Stimulated activated CD4-positive, alpha-beta T cell treated with anti-CD3 and anti-CD28 coated beads, Interleukin-4, amount 100 ng/mL, for 48 hours (primary cell): Measurements from ENCODE around the gene SERINC1.
A peak's percentile ranks its signal among the peaks of the same experiment; 100 is the strongest.

Source experiments
- DNase-seq, 2 donors: peaks; one replicate each; pipeline ENCODE4 v3.0.0-alpha.2; 2020; ENCODE audit warnings: low read depth in 2 of 2

The SERINC1 gene

DNA sequence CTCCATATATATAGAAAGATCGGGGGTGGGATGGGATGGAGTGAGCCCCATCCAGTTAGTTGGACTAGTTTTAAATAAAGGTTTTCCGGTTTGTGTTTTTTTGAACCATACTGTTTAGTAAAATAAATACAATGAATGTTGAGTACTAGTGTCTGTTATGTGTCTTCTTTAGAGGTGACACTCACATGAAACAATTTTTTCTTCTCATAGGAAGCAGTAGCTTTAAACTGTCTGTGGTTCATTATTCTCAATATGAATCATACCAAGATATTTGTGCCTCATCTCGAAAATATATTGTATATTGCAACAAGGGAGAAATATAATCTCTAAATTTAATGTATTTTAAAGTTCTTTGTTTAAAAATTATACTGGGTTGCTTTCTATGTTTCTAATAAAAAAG is 38.8 kb downstream of the SERINC1 start:
- DNase-seq, result no peak

DNA sequence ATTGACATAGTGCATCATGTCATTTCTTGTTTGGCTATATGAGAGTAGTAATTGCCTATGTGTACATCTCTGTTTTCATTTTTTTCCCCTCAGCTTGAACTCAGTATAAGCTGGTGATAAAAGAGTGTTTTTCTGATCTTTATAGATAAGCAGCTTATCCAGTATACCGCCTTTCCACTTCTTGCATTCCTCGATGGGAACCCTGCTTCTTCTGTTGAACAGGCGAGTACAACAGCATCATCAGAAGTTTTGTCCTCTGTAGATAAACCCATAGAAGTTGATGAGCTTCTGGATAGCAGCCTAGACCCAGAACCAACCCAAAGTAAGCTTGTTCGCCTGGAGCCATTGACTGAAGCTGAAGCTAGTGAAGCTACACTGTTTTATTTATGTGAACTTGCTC is 39.8 kb downstream of the SERINC1 start:
- DNase-seq, result no peak

DNA sequence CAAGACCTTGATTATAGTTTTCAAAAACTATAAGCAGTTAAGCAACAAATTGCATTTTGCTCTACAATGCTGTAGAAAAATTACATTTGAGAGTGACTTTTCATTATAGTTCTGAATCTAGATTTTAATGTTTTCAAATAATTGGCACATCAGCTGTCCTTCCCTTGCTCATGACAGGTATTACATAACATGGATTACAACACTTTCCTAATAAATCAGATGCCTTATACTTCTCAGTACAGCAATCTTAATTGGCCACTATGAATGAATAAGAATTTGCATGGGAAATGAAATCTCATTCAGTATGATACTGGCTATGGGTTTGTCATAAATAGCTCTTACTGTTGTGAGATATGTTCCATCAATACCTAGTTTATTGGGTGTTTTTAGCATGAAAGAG is 42.3 kb downstream of the SERINC1 start:
- no peak for DNase-seq

DNA sequence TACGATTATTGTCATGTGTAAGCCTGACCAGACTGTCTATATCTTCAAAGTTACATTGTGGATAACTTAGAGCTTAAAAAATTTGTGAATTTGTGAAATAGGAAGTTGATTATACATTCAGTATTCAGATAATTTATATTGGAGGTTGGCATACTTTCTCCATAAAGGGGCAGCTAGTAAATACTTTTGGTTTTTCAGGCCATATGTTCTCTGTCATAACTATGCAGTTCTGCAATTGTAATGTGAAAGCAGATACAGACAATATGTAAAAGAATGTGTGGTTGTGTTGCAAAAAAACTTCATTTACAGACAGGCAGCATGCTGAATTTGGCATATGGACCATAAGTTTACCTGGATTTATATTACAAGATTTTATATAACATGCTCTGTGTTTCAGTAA is 42.8 kb downstream of the SERINC1 start:
- no peak for DNase-seq

DNA sequence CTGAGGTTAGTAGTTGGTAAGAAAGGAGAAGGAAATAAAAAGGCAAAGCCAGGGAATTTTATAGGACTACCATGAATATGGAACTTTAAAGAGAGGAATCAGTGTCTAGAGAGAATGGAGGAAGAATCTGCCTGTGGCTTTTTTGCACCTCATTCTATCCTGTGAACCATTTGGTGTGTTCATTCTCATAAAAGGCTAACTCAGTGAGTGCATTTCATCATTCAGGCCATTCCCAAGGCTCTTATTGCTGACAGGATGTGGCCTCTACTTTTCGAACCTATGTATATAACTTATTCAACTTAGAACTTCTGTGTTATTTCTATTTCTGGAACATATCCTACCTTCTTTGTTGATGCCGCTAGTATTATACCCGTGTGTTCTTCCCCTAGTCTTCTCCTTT is 45.0 kb downstream of the SERINC1 start:
- no peak for DNase-seq

DNA sequence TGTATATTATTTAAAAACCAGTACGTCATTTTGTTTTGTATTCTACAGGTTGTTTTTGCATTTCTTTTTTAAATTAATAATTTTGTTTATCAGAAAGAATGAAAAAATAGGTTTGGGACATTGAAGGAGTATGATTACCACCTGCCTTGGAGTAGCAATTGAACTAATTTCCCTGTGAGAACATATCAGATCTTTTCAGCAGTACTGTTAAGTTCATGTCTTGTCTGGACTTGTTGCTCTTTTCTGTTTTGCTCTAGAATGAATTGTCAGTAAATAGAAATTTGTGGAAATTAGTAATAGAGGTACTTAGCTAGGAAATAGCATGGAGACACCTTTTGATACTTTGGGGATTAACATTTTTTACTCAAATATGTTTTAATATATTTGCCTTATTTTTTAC is 47.9 kb downstream of the SERINC1 start:
- no peak for DNase-seq

DNA sequence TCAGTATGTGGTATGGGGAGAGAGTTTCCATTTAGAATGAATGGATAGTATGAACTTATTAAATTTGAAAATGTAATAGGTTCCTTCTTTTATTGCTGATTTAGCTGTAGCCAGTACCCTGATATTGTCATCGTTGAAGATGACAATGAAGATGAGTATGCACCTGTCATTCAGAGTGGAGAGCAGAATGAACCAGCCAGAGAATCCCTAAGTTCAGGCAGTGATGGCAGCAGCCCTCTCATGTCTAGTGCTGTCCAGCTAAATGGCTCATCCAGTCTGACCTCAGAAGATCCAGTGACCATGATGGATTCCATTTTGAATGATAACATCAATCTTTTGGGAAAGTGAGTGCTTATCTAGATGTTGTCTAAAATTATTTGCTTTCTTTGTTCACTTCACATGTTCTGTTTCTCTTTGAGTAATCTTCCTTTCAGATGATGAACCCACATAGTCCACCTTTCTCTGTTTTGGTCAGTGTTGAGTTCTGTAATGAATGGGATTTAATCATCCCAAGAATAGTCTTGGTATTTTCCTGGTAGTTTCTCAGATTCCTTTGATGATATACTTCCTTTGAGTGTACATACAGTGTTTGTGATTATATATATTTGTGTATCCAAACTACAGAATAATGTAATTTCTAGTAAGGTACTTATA is 48.9 kb downstream of the SERINC1 start:
- DNase-seq, result no peak

DNA sequence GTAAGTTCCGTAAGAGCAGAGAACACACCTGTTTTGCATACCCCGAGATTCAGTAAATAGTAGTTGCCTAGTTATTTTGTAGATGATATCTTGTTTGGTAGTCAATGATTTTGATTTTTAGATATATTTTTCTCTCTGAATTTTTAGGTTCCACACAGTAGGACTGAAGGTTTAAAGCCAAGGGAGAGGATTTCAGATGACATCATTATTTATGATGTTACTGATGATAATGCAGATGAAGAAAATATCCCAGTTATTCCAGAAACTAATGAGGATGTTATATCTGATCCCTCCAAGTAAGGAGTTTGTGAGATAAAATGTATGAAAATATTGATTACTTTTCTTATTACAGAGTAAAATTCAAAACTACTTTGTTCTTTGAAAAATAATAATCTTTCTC is 49.6 kb downstream of the SERINC1 start:
- DNase-seq, result no peak

DNA sequence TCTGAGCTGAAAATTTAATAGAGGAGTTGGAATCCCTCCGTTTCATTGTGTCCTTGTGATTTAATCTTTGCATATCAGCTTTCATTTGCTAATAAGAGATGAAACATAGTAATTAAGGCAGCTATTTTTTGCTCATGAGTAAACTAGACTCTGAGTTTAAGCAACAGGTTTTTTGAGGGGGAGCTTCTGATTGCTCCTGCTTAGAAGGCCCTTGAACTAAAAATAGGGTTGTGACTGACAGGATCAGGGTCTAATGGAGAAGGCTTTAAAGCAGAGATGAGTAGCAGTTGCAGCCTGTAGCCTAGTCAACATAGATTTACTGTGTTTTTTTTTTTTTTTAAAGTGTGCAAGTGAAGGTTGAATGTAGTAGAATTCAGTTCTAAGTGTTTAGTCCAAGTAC is 54.8 kb downstream of the SERINC1 start:
- DNase-seq, result no peak

DNA sequence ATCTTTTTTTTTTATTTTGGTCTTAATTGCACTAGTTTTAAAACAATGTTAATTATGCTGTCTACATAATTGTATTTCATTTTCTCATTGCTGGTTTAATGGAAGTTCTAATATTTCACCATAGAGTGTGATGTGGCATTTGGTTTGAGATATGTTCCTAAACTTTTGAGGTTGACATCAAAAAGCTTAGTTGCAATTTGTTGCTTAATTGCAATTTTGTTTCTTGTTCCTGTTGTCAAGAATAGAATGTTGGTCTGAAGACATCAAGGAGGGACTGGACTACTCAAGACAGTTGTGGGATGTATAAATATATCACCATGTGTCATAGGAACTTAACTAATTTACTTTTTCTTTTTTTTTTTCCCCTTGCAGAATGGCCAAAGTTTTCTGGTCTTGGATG is 59.6 kb downstream of the SERINC1 start:
- DNase-seq, result no peak

DNA sequence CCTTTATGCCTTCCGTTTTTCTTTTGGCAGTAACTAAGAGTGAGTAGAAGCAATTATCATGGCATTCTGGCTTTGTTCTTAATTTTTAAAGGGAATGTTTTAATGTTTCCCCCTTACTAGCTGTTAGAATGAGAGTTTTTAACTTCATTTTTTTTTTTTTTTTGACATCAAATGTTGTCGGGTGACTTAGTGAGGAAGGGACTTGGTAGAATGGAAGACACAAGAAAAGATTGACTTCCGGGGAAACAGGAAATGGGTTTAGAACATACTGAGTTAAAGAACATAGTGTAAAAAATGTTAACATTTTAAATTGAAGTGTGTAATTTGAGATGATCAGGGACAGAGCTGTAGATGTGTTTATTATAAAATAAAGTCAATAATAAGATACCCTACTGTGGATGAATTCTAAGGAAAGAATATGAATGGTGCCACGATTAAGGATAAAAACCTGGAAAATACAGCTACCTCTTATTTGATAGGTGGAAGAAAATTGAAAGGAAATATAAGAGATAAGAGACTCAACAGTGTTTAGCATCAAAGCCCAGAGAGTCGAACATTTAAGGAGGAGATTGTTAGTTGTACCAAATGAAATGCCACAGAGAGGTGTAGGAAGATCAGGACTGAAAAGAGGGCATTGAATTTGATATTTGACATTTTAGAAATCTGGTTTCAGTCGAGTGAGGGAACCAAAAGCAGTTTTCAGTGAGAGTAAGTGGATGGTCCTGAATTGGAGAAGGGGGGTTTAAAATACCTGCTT is 62.7 kb downstream of the SERINC1 start:
- DNase-seq, result no peak

DNA sequence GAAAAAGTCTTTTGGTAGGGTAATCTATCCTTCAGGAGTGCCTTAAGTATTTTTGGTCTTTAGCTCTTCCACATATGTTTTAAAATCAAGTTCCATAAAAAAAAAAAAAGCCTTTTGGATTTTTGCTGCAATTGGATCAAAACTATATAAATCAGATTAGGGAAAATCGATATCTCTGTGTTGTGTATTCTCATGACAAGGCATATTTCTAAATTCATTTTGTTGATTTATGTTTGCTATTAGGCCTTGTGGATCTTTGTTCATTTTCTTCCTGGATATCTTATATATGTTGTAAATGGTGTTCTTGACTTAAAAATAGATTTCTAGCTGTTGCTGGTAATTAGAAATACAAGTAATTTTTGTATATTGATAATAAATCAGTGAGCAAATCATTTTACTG is 63.4 kb downstream of the SERINC1 start:
- no peak for DNase-seq

DNA sequence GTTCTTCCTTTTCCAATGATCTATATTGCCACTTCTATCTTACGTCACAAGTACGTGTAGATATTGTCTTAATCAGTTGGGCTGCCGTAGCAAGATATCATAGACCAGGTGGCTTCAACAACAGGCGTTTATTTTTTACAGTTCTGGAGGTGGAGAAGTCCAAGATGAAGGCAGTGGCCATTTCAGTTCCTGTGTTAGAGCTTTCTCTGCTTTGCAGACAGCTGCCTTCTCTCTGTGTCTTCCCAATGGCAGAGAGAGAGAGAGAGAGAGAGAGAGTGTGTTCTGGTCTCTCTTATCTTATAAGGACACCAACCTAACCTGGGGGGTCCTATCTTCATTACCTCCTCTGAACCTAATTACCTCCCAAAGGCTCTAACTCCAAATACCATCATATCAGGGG is 63.9 kb downstream of the SERINC1 start:
- no peak for DNase-seq

DNA sequence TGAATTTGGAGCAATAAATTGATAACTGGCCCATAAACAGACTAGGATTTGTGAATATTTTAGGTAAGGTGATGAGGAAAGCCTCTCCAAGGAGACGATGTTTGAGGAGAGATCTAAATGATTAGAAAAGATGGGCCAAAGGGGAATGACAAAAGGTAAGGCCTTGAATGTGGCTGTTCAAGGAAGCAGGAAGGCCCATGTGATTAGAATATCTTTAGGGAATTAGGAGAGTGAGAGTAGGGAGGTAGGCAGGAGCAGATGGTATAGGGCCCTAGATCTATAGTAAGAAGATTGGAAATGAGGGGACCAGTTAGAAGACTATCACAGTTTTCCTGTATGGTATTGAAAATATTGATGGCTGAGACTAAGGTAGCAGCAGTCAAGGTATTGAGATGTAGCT is 65.4 kb downstream of the SERINC1 start:
- no peak for DNase-seq

DNA sequence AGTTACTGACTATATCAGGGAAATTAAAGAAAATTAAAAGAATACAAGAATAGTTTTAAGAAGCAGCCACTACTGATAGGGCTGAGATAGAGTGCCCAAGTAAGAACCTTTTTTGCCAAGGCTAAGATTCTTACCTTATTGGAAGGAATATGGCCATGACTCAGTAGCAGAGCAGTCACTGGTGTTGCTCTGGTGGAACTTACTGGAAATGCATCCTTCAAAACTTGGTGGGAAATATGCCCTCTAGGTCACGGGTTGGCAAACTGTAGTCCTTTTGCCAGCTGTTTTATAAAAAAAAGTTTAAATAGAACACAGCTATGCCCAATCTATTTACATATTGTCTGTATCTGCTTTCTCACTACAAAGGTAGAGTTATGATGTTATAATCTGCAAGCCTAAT is 66.2 kb downstream of the SERINC1 start:
- DNase-seq, result no peak

DNA sequence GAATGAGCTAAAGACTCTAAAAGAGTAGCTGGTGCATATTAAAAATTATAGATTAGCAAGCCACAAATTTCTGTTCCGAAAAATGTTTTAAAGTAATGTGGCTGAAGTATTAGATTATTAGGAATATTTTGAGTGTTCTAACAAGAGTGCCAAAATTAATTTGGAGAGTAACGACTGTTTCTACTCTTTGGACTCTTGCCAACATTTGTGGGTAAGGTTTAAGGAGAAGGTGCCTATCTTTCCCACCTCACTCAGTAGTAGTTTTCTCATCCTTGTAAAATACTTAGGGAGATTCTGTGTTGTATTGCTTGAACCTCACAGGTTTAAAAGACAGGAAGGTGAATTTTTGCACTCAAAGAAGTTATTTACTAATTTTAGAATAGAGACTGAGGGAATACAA is 67.2 kb downstream of the SERINC1 start:
- DNase-seq, result no peak

DNA sequence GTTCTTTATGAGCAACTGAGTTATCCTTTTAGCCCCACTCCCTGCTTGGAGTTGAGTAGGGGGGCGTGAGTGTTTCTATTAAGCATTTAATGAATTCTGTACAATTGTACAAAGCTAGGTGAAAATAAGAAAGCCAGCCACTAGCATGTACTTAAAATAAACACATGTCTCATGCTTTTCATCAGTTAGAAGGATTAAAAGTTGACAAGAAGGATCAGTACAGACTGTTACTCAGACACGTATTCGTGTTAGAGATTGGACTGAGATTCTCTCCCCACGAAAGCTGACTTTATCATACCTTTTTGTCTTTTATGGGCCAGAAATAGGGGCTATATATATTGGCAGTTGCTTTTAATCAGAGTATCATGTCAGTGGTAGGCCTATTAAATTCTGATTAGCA is 70.5 kb downstream of the SERINC1 start:
- DNase-seq, result no peak

DNA sequence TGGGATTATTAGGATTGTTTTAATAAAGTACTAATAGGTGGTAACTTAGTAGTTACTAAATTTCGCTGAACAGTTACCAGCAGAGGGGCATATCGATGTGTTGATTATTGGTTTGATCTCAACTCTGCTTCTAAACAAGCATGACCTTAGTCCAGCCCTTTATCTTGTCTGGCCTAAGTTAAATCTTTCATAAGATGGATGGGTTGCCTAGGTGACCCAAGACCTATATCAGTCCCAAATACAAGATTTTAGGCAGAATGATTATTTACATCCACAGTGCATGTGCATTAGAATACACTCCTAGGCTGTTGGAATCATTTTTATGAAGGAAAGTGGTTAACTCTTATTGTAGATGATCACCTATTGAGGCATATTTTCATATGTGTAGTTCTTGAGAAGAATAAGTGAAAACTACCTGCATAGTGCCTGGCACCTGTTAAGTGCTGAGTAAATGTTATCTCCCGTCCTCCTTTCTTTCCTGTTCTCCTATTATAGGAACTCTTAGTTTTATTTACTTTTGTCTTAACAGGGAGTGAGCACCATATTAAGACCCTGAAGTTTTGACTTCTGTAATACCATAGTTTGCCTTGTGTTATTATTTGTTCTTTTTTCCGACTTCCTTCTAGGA is 71.0 kb downstream of the SERINC1 start:
- DNase-seq, result no peak

DNA sequence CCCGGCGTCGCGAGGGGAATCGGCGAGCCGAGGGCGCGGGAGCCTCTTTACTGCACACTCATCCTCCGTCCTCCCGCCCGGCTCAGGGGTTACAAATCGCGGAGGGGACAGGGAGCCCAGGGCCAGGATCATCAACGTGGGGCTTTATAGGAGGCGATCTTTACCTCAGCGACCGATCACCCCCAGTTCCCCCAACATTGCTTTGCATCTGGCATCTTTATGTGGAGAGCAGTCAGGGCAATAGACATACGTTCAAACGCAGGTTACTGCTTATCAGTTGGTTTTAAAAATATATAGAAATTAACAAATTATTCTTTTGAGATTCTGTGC is 71.5 kb downstream of the SERINC1 start:
- peak; percentile 8 to 12 for DNase-seq

DNA sequence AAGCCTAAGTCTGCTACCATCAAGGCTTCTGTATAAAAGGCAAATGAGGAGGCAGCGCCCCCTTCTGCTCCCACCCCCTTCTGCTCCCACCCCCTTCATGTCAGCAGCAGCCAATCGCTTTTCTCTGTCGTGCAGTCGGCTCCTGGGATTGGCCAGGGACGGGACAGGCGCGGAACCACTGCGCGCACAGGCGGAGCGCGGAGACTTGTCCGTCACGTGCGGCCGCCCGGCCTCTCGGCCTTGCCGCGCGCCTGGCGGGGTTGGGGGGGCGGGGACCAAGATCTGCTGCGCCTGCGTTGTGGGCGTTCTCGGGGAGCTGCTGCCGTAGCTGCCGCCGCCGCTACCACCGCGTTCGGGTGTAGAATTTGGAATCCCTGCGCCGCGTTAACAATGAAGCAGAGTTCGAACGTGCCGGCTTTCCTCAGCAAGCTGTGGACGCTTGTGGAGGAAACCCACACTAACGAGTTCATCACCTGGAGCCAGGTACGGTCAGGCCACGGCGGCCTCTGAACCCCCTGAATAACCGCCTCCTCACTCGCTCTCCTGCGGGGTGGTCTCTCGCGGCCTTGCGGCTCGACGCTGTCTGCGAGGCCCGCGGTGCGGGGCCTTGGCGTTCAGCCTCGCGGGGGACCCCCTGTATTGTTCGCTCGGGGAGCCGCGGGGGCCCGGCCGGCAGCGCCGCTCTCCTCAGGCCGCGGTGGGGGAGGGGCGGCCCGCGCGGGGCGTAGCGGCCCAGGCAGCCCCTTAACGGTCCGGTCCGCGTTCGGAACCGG is 72.1 kb downstream of the SERINC1 start, which contains the start of gene HSF2:
HSF2 (plus strand) TSS at position 305 of the 773 bp plus-strand sequence; CDS start at position 391, 86 bp downstream.
- DNase-seq, result peak; percentile 84 to 90

DNA sequence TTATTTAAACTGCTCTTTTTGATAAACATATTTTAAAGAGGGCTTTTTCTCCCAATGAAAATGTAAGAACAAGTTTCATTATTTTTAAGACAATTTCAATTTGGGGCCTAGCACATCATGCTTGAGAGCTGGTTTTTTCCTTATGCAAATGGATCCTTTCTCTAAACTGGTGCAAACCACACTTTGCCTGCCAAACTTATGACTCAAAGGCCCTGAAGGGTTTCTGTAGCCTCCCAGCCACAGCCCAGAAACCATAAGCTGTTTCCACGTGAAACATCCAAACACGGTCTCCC is 72.6 kb downstream of the SERINC1 start:
- no peak for DNase-seq

DNA sequence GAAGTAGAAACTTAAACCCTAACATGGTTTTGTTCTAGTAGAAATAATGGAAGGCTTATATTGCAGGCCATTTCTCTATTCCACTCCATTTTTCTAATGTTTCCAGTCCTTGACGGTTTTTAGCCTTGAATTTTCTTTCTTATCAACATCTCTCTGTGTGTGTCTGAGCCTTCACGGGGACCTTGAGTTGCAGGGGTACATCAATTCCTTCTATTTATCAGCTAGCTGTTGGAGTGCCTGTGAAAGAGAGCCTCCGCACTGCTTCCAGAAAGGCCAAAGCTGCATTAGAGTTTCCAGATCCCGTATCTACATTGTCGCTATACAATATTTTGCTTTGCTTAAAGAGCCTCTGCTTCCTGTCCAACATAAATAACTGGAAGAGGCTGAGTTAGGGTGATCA is 77.6 kb downstream of the SERINC1 start:
- no peak for DNase-seq
